GM21576 (cell line): ENCODE results near the gene VASH1.
"Not testable (repeated sequence)": the region's sequence is repeated elsewhere in the genome, so short reads cannot be mapped to it uniquely, and the experiment has no call there.

ENCODE experiments used
- ATAC-seq: cut with Tn5 transposase; IDR thresholded peaks from one replicate; pipeline ENCODE4 v1.9.1; 2021; ENCODE audit warnings: mild to moderate bottlenecking, moderate library complexity; ENCODE audit not compliant: unreplicated experiment

The VASH1 gene

DNA sequence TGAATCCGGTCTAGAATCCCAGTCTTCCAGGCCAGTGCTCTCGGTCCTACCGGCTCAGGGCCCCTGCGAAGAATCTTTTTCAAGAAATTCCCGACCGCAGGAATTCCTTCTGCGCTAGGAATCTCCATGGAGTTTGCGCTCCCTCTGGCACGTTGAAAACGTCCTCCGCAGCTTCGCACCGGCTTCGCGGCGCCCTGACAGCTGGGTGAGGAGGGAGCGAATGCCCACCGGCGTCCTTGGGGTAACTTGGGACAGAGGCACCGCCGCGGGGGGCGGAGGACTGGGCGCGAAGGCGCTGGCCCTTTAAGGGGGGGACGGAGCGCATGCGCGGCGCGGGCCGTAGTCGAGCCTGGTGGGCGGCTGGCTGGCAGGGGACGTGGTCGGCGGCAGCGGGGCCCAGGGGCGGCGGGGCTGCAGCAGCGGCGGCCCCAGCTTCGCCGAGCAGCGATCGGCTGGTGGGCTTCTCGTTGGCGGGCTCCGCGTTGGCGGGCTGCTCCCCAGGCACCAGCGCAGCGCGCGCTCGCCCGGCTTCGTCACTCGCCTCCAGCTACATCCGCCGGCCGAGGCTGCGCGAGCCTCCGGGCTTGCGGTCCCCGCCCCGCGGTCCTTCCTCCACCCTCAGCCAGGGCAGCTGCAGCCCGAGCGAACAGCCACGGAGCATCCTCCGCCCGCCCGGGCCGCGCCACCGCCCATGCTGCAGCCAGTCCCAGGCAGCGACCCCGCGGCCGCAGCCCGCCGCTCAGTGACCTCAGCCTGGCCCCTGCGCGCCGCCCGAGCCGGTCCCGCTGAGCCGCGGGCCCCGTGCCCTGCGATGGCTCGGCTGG lies at the start of gene VASH1:
Gene VASH1 (plus strand): TSS at position 333 of the 824 bp plus-strand sequence. CDS start 1,354 bp downstream, outside the sequence.
- ATAC-seq: peak; percentile 69

DNA sequence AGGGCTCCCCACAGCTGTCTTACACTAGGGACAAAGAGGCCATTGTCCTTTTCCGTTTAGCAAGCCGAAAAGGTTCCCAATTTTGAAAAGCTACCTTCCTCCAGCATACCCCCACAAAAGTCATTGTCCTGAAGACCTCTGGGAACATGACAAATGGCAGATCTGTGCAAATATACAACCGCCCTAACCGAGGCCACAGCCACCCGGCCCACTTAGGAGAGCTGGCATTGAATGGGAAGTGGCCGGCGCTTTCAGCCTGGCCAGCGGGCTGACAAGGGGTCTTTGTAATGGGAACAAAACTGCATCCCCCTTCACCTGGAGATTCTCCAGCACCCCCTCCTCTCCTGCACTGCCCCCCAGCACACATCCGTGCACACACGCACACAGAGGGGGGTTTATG lies 48.1 kb upstream of the VASH1 start:
- no peak for ATAC-seq

- no peak for ATAC-seq
Measured at GRCh38 chr14:76714470-76714869, 46.8 kb upstream of the VASH1 start.

- ATAC-seq: no peak
Measured at GRCh38 chr14:76715101-76715500, 46.2 kb upstream of the VASH1 start.

GRCh38 chr14:76715511-76716081 lies 45.7 kb upstream of the VASH1 start:
- ATAC-seq: no peak

DNA sequence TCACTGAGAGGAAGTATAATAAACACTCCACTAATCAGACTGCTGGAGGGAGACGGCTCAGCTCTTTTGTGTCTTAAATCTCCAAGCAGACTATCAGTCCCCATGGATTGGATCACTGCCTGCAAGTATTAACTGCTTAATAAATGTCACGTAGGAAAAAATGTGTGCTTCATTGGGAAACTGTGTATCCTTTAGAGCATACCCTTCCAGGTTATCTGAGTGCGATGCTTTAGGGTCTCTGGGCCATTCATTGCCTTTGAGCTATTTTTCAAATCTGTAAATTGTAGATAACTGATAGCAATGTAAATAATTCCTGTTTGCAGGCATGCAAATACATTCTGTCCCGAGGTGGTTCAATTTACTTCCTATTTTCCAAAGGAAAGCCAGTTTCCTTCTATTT lies 45.0 kb upstream of the VASH1 start:
- no peak for ATAC-seq

DNA sequence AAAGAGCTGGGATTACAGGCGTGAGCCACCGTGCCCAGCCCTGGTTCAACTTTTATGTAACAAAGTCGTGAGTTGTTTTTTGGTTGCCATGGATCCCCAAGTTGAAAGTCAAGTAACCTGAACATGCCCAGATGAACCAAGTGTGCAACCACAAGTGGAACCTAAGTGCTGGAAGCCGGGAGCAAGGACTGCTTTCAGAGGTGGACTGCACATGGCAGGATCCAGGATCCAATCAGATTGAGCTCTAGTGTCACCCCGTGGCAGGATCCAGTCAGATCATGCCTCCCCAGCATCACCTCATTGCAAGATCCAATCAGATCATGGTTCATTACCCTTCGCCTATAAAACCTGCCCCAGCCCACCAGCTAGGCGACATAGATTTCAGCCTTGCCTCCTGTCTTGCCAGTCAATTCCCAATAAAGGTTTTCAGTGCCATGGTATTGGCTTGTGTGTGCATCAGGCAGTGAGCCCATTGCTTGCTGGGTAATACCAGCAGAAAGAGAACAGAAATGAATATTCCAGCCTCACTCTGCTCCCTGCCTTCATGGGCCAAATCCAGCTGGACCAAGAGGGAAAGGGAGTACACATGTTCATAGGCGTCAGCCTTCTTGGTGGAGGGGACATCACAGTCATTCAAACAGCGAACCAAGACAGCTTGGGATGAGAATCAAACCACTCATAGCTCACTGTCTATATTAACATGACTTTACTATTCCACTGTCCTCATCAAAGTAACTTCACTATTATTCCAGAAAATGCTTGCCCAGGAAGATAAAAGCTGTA lies 43.6 kb upstream of the VASH1 start:
- no peak for ATAC-seq

DNA sequence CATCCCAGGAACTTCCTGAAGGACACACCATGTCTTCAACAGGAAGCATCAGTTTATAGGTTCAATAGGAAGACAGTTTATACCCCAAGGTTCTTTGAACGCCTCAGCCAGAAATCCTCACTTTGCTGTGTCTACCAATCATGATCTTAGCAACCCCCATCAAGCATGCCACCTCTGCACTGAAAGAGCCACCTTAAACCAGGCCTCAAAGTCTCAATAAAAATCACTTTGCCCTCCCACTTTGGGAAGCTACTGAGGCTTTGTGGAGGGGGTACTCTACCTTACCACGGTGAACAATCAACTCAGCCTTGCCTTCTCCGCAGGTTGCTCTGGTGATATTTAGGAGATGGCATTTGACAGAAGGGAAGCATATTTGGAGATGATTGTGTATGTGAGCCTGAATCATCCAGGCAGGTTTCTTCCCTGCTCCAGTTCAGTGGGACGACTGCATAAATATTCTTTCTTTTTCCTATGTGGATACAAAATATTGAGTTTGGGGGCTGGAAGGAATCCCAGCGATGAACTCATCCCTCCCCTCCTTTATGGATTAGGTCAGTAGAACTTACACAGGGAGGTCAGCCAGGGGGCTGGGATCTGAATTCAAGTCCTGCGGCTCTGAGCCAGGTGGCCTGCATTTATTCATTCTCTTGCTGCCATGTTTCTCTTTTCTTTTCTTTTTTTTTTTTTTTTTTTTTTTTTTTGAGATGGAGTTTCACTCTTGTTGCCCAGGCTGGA lies 42.8 kb upstream of the VASH1 start:
- no peak for ATAC-seq

DNA sequence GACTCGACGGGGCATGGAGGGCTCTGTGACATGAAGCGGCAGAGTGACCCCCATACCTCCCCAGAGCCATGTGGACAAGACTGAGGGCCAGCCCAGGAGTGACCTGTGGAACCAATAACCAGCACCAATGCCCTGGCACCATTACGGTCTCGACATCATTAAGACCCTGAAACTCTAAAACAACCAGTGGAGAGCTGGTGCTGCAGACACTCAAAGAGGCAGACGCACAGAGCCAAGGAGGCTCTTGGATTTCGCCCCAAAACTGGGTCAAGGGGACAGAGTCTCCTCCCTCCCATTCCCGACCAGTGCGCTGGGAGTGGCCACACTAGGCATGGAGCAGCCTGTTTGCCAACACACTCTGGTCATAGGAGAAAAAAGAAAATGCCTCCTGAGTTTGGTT lies 41.6 kb upstream of the VASH1 start:
- ATAC-seq: no peak

- ATAC-seq: peak; percentile 55
Measured at GRCh38 chr14:76720382-76720813, 40.9 kb upstream of the VASH1 start.

DNA sequence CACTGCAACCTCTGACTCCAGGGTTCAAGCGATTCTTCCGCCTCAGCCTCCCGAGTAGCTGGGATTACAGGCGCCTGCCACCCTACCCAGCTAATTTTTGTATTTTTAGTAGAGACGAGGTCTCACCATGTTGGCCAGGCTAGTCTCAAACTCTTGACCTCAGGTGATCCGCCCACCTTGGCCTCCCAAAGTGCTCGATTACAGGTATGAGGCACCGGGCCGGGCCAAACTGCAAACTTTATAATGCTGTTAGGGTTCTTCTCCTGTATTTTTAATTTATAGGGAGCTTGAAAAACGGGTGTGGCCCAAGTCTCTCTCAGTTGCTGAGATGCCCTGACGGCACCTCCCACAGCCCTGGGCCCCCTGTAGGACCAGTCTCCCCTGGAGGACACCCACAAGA lies 39.8 kb upstream of the VASH1 start:
- not testable (repeated sequence) for ATAC-seq

DNA sequence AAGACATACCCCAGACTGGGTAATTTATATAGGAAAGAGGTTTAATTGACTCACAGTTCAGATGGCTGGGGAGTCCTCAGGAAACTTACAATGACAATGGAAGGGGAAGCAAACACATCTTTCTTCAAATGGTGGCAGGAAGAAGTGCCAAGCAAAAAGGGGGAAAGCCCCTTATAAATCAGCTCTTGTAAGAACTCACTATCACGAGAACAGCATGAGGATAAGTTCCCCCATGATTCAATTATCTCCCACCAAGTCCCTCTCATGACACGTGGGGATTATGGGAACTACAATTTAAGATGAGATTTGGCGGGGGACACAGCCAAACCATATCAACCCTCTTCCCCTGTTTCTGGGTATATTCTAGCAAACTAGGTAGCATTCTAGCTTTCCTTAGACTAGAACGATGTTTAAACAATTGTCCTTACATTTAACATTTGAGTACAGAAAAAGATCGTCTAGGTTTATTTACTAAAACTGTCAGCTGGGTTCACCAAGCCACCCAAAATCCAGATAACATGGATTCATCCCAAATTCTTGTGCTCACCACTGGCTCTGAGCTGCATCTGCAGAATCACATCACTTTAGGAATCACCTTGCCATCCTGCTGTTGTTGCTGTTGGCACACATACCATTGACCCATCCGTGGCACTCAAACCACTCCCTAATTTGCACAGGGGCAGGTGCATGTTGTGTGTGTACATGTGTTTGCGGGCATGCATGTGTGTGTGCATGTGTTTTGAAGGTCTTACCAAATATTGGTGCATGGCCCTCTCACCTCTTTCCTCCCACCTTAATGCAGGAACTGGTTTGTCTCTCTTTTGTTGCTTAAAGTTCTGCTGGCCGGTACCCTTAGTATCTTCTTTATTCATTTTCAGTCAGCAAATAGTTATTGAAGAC lies 36.4 kb upstream of the VASH1 start:
- ATAC-seq: no peak

DNA sequence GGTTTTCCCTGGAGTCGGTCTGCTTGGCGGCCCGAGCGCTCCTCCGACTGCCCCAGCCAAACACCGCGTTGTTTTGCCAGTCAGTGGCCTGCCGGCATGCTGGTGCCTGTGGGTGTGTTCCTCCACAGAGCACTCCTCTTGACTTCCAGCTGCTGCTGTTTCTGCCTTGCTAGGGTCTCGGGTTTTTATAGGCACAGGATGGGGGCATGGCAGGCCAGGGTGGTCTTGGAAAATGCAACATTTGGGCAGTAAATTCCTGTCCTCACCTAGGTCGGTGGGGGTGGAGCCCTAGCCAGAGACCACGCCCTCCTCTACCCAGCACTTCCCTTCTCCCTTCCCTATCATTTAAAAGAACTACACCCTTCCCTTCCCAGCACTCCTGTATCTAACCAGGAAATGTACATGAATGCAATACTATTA lies 34.7 kb upstream of the VASH1 start:
- no peak for ATAC-seq

DNA sequence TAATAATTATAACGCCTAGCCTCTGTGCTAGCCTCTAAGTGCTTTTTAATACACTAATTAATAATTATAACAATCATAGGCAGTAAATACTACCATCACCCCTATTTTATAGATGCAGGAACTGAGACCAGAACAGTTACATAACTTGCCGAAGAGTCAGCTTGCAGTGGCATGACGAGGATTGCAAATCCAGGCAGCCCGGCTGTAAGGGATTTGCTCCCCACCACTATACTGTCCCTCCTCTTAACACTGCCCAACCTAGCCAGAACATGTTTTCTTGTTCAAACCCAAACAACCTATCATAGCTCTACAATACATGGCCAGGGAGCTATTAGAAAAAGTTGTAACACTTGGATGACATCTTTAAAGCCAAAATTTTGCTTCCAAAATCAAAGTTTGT lies 33.9 kb upstream of the VASH1 start:
- no peak for ATAC-seq

- no peak for ATAC-seq
Measured at GRCh38 chr14:76727901-76728300, 33.4 kb upstream of the VASH1 start.

GRCh38 chr14:76729258-76729657 lies 32.0 kb upstream of the VASH1 start:
- no peak for ATAC-seq

DNA sequence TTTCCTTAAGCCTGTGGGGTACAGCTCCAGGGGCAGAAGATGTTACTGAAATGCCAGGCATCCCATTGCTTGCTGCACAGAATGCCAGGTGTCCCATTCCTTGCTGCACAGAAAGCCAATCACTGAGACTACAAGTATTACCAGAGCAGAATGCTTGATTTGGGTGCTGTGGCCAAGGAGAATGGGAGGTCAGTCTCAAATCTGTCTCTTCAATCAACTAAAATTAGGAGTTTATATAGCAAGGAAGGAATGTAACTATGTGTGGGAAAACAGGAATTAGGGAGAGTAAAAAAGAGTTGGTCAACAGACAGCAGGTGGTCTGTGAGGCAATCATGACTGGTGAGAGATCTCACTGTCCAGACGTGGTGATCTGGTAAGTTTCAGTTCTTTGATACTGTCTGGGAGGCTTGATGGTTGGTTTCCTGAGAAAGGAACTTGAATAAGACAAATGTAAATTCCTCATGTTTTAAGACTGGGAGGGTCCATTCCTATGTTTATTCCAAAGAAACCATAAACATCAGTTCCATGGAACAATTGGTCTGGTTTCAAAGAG lies 31.2 kb upstream of the VASH1 start:
- ATAC-seq: no peak

GRCh38 chr14:76734501-76734900 lies 26.8 kb upstream of the VASH1 start:
- ATAC-seq: not testable (repeated sequence)

- no peak for ATAC-seq
Measured at GRCh38 chr14:76736514-76736913, 24.8 kb upstream of the VASH1 start.

GRCh38 chr14:76741074-76741473 lies 20.2 kb upstream of the VASH1 start:
- no peak for ATAC-seq
